ENCODE results near the gene RFC2.

DNA sequence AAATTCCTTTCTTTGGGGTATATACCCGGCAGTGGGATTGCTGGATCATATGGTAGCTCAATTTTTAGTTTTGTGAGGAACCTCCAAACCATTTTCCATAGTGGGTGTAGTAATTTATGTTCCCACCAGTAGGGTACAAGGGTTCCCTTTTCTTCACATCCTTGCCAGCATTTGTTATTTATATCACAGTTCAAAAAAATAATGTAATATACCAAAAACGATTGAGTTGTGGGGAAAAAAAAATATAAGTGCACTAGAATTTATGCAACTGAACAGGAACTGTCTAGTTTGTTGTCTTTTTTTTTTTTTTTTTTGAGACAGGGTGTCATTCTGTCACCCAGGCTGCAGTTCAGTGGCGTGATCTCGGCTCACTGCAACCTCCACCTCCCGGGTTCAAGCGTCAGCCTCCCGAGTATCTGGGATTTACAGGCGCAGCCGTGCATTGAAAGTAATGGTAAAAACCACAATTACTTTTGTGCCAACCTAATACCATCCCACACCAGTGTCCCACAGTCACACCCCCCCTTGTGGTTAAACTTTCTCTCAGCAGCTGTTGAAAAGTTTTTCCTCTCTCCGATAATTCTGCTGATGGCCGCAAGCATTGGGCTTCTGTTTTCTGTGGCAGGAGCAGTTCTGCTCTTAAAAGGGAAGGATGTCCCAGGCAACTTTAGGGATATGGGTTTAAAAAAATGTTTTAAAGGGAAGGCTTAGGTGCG is 51.2 kb downstream of the RFC2 start:
- TF ChIP-seq CTCF (IDR thresholded peaks at IDR 0.05): peak in 2 of 4 experiments; percentile 4 to 11
- TF ChIP-seq POLR2A (IDR thresholded peaks at IDR 0.05): no peak
